HepG2 (cell line): ENCODE measurements around the gene BRAF. TPM values are rescaled to one million over a fixed set of nuclear protein-coding genes. Genes with fewer than 3 reads are reported as not detected.
A peak's percentile ranks its signal among the peaks of the same experiment; 100 is the strongest.

Source experiments
- ATRX ChIP-seq: sonication (generic); formaldehyde crosslinking; IDR thresholded peaks from 2 replicates; pipeline ENCODE4 v1.4.0; 2020; ENCODE audit warnings: missing genetic modification reagents, borderline replicate concordance
- HNF4G ChIP-seq, 2 experiments: sonication (generic) in 1 of 2; formaldehyde crosslinking in 1 of 2; IDR thresholded peaks; 2 replicates each; pipeline versions ENCODE4 v1.4.0 to v1.6.1; 2011 to 2020; ENCODE audit warnings: borderline replicate concordance in 2 of 2, low read depth in 2 of 2, mild to moderate bottlenecking in 2 of 2, low read length in 1 of 2, missing genetic modification reagents in 1 of 2, moderate library complexity in 1 of 2
- IRX3 ChIP-seq: sonication (generic); formaldehyde crosslinking; IDR thresholded peaks from 2 replicates; pipeline ENCODE4 v1.8.1; 2023; ENCODE audit warnings: mild to moderate bottlenecking, low read depth, missing genetic modification reagents, borderline replicate concordance
- KAT7 ChIP-seq: IDR thresholded peaks from 2 replicates; pipeline ENCODE4 v1.6.1; 2018; ENCODE audit warnings: borderline replicate concordance, missing compliant biosample characterization
- MAFK ChIP-seq, 2 experiments: IDR thresholded peaks in 1 of 2; conservative IDR thresholded peaks in 1 of 2; 2 replicates each; pipeline ENCODE4 v1.6.1; 2011; ENCODE audit warnings: improper control_type of control experiment in 2 of 2, low read length in 2 of 2
- NFATC3 ChIP-seq: sonication (generic); formaldehyde crosslinking; IDR thresholded peaks from 2 replicates; pipeline ENCODE4 v1.5.1; 2020; ENCODE audit warnings: mild to moderate bottlenecking, missing genetic modification reagents
- ZNF207 ChIP-seq: fragments of 450-650 bp; IDR thresholded peaks from 2 replicates; pipeline ENCODE4 v1.6.1; 2016; ENCODE audit warnings: antibody characterized with exemption, borderline replicate concordance
- ZNF224 ChIP-seq: sonication (generic); formaldehyde crosslinking; IDR thresholded peaks from 2 replicates; pipeline ENCODE4 v1.5.0; 2020; ENCODE audit warnings: mild to moderate bottlenecking, missing genetic modification reagents
- ZNF317 ChIP-seq: sonication (generic); formaldehyde crosslinking; IDR thresholded peaks from 2 replicates; pipeline ENCODE4 v1.5.0; 2020; ENCODE audit warnings: mild to moderate bottlenecking, missing genetic modification reagents
- ZNF329 ChIP-seq: sonication (generic); formaldehyde crosslinking; IDR thresholded peaks from 2 replicates; pipeline ENCODE4 v1.9.0; 2021; ENCODE audit warnings: low read depth, mild to moderate bottlenecking, missing genetic modification reagents
- ZNF343 ChIP-seq: sonication (generic); formaldehyde crosslinking; IDR thresholded peaks from 2 replicates; pipeline ENCODE4 v1.4.0; 2020; ENCODE audit warnings: mild to moderate bottlenecking, missing genetic modification reagents
- ZNF350 ChIP-seq: sonication (generic); formaldehyde crosslinking; IDR thresholded peaks from 2 replicates; pipeline ENCODE4 v1.4.0; 2020; ENCODE audit warnings: mild to moderate bottlenecking, low read depth, missing genetic modification reagents, borderline replicate concordance
- ZNF382 ChIP-seq: sonication (generic); formaldehyde crosslinking; IDR thresholded peaks from 2 replicates; pipeline ENCODE4 v1.5.0; 2020; ENCODE audit warnings: missing genetic modification reagents, mild to moderate bottlenecking, borderline replicate concordance
- ZNF383 ChIP-seq: sonication (generic); formaldehyde crosslinking; IDR thresholded peaks from 2 replicates; pipeline ENCODE4 v1.4.0; 2020; ENCODE audit warnings: missing genetic modification reagents, mild to moderate bottlenecking, borderline replicate concordance
- ZNF766 ChIP-seq: sonication (generic); formaldehyde crosslinking; IDR thresholded peaks from 2 replicates; pipeline ENCODE4 v1.5.0; 2020; ENCODE audit warnings: missing genetic modification reagents, borderline replicate concordance
- ZNF776 ChIP-seq: sonication (generic); formaldehyde crosslinking; IDR thresholded peaks from 2 replicates; pipeline ENCODE4 v1.4.0; 2020; ENCODE audit warnings: mild to moderate bottlenecking, missing genetic modification reagents
- ZNF839 ChIP-seq: sonication (generic); formaldehyde crosslinking; IDR thresholded peaks from 2 replicates; pipeline ENCODE4 v1.4.0; 2020; ENCODE audit warnings: missing genetic modification reagents, mild to moderate bottlenecking, borderline replicate concordance
- polyA plus RNA-seq, 8 experiments: library from polyadenylated mRNA; depleted of rRNA in 3 of 8; stranded (reverse) in 7 of 8; unstranded in 1 of 8; fragments of >200 nt; fragmentation: Illumina TruSeq in 4 of 8; extraction: Trizol in 4 of 8; gene quantifications; 2 replicates each; pipeline versions ENCODE4 v1.2.1 to v1.2.3, GENCODE V29; 2011 to 2016; ENCODE audit warnings: low read depth in 4 of 8, missing spikeins in 1 of 8, mixed read lengths in 1 of 8; ENCODE audit not compliant: insufficient read depth in 1 of 8
- total RNA-seq, 5 experiments: library from RNA; depleted of rRNA; stranded (reverse); fragments of >200 nt; fragmentation: Illumina TruSeq; extraction: Trizol; gene quantifications; 2 replicates each; pipeline ENCODE4 v1.2.3, GENCODE V29; 2016; ENCODE audit warnings: low read depth in 1 of 5
- TF ChIP-seq, protein P1 (sequence below): sonication (generic); formaldehyde crosslinking; IDR thresholded peaks from 2 replicates; pipeline ENCODE4 v1.4.0; 2020; ENCODE audit warnings: missing genetic modification reagents, mild to moderate bottlenecking, borderline replicate concordance
- TF ChIP-seq, protein P2 (sequence below): sonication (generic); formaldehyde crosslinking; IDR thresholded peaks from 2 replicates; pipeline ENCODE4 v1.4.0; 2020; ENCODE audit warnings: missing genetic modification reagents
- TF ChIP-seq, protein P3 (sequence below): sonication (generic); formaldehyde crosslinking; IDR thresholded peaks from 2 replicates; pipeline ENCODE4 v1.4.0; 2020; ENCODE audit warnings: missing genetic modification reagents, borderline replicate concordance

The BRAF gene
- total and polyA plus RNA-seq, 2 of the 13 experiments (the other 11 are each of a cell fraction or from before 2014, with no cell fraction given), result 12.5 to 13.4 TPM

DNA sequence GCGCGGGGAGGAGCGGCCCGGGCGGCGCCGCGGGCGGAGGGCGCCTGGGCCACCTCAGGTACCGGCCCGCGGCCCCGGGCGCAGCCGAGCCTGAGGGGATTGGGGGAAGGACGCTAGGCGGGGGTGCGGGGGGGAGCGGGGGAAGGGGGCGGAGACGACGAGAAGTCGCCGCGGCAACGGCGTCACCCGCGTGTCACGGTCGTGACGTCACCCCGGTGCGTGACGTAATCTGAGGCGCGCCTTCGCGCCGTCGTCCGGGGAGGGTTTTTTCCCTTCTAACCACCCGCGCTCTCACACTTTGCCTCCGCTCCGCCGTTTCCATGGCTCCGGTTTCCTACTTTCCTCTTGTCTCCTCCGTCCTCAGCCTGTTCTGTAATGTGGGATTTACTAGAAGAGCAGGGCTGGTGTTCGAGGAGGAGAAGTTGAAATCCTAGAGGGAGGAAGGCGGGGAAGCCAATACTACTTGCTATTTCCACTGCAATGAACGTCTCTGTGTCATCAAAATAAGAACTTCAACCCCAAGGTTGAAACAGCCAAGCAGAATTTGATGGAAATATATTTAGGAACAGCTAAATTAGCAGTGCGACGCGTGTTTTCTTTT is at the start of gene BRAF (continued):
- TF ChIP-seq HNF4G (IDR thresholded peaks at IDR 0.05; ENCODE audit: borderline replicate concordance, low read depth, low read length) (no peak), HNF4G (CRISPR knock-in tag; IDR thresholded peaks at IDR 0.05; ENCODE audit: borderline replicate concordance, low read depth) (no peak), ZNF839 (CRISPR knock-in tag) (no peak), ZNF383 (CRISPR knock-in tag) (no peak), ZNF382 (no peak), ZNF317 (CRISPR knock-in tag) (no peak), MAFK (conservative IDR thresholded peaks at IDR 0.05 in 1 of 2, IDR thresholded peaks at IDR 0.05 in 1 of 2; ENCODE audit: low read length in 2 of 2) (no peak), ZNF224 (no peak), IRX3 (no peak), ATRX (CRISPR knock-in tag) (no peak), ZNF329 (0 out of 2 replicates have a peak, but pooled peaks have one; percentile 32), ZNF350 (CRISPR knock-in tag) (no peak), ZNF776 (no peak), NFATC3 (CRISPR knock-in tag) (no peak), ZNF766 (CRISPR knock-in tag) (no peak), KAT7 (CRISPR knock-in tag) (peak; percentile 33; the same call in 1 of the 2 replicates), ZNF207 (no peak), ZNF343 (CRISPR knock-in tag) (no peak)
- TF ChIP-seq, protein P1, sequence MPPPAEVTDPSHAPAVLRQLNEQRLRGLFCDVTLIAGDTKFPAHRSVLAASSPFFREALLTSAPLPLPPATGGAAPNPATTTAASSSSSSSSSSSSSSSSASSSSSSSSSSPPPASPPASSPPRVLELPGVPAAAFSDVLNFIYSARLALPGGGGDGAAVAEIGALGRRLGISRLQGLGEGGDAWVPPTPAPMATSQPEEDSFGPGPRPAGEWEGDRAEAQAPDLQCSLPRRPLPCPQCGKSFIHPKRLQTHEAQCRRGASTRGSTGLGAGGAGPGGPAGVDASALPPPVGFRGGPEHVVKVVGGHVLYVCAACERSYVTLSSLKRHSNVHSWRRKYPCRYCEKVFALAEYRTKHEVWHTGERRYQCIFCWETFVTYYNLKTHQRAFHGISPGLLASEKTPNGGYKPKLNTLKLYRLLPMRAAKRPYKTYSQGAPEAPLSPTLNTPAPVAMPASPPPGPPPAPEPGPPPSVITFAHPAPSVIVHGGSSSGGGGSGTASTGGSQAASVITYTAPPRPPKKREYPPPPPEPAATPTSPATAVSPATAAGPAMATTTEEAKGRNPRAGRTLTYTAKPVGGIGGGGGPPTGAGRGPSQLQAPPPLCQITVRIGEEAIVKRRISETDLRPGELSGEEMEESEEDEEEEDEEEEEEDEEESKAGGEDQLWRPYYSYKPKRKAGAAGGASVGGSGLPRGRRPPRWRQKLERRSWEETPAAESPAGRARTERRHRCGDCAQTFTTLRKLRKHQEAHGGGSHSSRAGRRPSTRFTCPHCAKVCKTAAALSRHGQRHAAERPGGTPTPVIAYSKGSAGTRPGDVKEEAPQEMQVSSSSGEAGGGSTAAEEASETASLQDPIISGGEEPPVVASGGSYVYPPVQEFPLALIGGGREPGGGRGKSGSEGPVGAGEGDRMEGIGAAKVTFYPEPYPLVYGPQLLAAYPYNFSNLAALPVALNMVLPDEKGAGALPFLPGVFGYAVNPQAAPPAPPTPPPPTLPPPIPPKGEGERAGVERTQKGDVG (CRISPR knock-in tag), result no peak
- TF ChIP-seq, protein P2, sequence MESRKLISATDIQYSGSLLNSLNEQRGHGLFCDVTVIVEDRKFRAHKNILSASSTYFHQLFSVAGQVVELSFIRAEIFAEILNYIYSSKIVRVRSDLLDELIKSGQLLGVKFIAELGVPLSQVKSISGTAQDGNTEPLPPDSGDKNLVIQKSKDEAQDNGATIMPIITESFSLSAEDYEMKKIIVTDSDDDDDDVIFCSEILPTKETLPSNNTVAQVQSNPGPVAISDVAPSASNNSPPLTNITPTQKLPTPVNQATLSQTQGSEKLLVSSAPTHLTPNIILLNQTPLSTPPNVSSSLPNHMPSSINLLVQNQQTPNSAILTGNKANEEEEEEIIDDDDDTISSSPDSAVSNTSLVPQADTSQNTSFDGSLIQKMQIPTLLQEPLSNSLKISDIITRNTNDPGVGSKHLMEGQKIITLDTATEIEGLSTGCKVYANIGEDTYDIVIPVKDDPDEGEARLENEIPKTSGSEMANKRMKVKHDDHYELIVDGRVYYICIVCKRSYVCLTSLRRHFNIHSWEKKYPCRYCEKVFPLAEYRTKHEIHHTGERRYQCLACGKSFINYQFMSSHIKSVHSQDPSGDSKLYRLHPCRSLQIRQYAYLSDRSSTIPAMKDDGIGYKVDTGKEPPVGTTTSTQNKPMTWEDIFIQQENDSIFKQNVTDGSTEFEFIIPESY, result no peak
- TF ChIP-seq, protein P3, sequence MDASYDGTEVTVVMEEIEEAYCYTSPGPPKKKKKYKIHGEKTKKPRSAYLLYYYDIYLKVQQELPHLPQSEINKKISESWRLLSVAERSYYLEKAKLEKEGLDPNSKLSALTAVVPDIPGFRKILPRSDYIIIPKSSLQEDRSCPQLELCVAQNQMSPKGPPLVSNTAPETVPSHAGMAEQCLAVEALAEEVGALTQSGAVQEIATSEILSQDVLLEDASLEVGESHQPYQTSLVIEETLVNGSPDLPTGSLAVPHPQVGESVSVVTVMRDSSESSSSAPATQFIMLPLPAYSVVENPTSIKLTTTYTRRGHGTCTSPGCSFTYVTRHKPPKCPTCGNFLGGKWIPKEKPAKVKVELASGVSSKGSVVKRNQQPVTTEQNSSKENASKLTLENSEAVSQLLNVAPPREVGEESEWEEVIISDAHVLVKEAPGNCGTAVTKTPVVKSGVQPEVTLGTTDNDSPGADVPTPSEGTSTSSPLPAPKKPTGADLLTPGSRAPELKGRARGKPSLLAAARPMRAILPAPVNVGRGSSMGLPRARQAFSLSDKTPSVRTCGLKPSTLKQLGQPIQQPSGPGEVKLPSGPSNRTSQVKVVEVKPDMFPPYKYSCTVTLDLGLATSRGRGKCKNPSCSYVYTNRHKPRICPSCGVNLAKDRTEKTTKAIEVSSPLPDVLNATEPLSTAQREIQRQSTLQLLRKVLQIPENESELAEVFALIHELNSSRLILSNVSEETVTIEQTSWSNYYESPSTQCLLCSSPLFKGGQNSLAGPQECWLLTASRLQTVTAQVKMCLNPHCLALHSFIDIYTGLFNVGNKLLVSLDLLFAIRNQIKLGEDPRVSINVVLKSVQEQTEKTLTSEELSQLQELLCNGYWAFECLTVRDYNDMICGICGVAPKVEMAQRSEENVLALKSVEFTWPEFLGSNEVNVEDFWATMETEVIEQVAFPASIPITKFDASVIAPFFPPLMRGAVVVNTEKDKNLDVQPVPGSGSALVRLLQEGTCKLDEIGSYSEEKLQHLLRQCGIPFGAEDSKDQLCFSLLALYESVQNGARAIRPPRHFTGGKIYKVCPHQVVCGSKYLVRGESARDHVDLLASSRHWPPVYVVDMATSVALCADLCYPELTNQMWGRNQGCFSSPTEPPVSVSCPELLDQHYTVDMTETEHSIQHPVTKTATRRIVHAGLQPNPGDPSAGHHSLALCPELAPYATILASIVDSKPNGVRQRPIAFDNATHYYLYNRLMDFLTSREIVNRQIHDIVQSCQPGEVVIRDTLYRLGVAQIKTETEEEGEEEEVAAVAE, result no peak
